ENCODE measurements around the gene CDH23. TPM values are rescaled to one million over a fixed set of nuclear protein-coding genes. Genes with fewer than 3 reads are reported as not detected.

CDH23 gene
- total RNA-seq, 1 donor from 2014 or later: 4.5 TPM

- Histone ChIP-seq H3K9me3 (replicated peaks) (no peaks in the 10 kb centered on the region), H3K4me3 (no peak overlapping the region), H3K27ac (replicated peaks) (peak overlapping the region; percentile 60), H3K36me3 (peaks cover 64% of the 10 kb centered on the region), H3K4me1 (peaks cover 97% of the 10 kb centered on the region), H3K27me3 (ENCODE audit: low read depth) (no peaks in the 10 kb centered on the region)
- TF ChIP-seq CTCF (IDR thresholded peaks at IDR 0.05; ENCODE audit: borderline replicate concordance): no peak
- intact Hi-C loops (cut with micrococcal nuclease): no loop called here
- no peak for DNase-seq
Measured at GRCh38 chr10:71751515-71752224, 354.9 kb downstream of the CDH23 start.

GRCh38 chr10:71752391-71753090 is 355.8 kb downstream of the CDH23 start:
- no peak for DNase-seq
- H3K36me3 ChIP-seq: peaks cover 70% of the 10 kb centered on the region

GRCh38 chr10:71753091-71753959 is 356.6 kb downstream of the CDH23 start:
- no peak for TF ChIP-seq CTCF (IDR thresholded peaks at IDR 0.05; ENCODE audit: borderline replicate concordance)
- no peak for DNase-seq
- Histone ChIP-seq H3K4me3 (no peak overlapping the region), H3K27me3 (ENCODE audit: low read depth) (no peaks in the 10 kb centered on the region), H3K36me3 (peaks cover 78% of the 10 kb centered on the region), H3K27ac (replicated peaks) (peak overlapping the region; percentile 60), H3K9me3 (replicated peaks) (no peaks in the 10 kb centered on the region), H3K4me1 (peaks cover 96% of the 10 kb centered on the region)
- intact Hi-C loops (cut with micrococcal nuclease): no loop called here

More at GRCh38 chr10:71752391-71753090, 355.8 kb downstream of the CDH23 start:
- Histone ChIP-seq H3K9me3 (replicated peaks) (no peaks in the 10 kb centered on the region), H3K27ac (replicated peaks) (peak overlapping the region; percentile 60), H3K4me3 (no peak overlapping the region), H3K27me3 (ENCODE audit: low read depth) (no peaks in the 10 kb centered on the region), H3K4me1 (peaks cover 97% of the 10 kb centered on the region)
- TF ChIP-seq CTCF (IDR thresholded peaks at IDR 0.05; ENCODE audit: borderline replicate concordance): no peak
- intact Hi-C loops (cut with micrococcal nuclease): no loop called here

GRCh38 chr10:71753960-71754505 is 357.3 kb downstream of the CDH23 start:
- Histone ChIP-seq H3K4me3 (no peak overlapping the region), H3K36me3 (peaks cover 85% of the 10 kb centered on the region), H3K9me3 (replicated peaks) (no peaks in the 10 kb centered on the region), H3K27ac (replicated peaks) (peak overlapping the region; percentile 60), H3K4me1 (peaks cover 96% of the 10 kb centered on the region), H3K27me3 (ENCODE audit: low read depth) (no peaks in the 10 kb centered on the region)
- TF ChIP-seq CTCF (IDR thresholded peaks at IDR 0.05; ENCODE audit: borderline replicate concordance): no peak
- DNase-seq: no peak
- intact Hi-C loops (cut with micrococcal nuclease): no loop called here

GRCh38 chr10:71754562-71754961 is 357.8 kb downstream of the CDH23 start:
- no peak for DNase-seq
- intact Hi-C loops (cut with micrococcal nuclease): no loop called here
- Histone ChIP-seq H3K36me3 (peaks cover 89% of the 10 kb centered on the region), H3K27me3 (ENCODE audit: low read depth) (no peaks in the 10 kb centered on the region), H3K4me3 (no peak overlapping the region), H3K9me3 (replicated peaks) (no peaks in the 10 kb centered on the region), H3K4me1 (peaks cover 92% of the 10 kb centered on the region), H3K27ac (replicated peaks) (peak overlapping the region; percentile 60)
- TF ChIP-seq CTCF (IDR thresholded peaks at IDR 0.05; ENCODE audit: borderline replicate concordance): no peak
